CD4-positive, alpha-beta T cell treated with Interleukin-15 for 1 hour (primary cell): ENCODE measurements around the gene TXLNB.
A peak's percentile ranks its signal among the peaks of the same experiment; 100 is the strongest.

Experiments used
- DNase-seq: peaks from one replicate; pipeline ENCODE4 v3.0.0-alpha.2; 2020

The TXLNB gene

DNA sequence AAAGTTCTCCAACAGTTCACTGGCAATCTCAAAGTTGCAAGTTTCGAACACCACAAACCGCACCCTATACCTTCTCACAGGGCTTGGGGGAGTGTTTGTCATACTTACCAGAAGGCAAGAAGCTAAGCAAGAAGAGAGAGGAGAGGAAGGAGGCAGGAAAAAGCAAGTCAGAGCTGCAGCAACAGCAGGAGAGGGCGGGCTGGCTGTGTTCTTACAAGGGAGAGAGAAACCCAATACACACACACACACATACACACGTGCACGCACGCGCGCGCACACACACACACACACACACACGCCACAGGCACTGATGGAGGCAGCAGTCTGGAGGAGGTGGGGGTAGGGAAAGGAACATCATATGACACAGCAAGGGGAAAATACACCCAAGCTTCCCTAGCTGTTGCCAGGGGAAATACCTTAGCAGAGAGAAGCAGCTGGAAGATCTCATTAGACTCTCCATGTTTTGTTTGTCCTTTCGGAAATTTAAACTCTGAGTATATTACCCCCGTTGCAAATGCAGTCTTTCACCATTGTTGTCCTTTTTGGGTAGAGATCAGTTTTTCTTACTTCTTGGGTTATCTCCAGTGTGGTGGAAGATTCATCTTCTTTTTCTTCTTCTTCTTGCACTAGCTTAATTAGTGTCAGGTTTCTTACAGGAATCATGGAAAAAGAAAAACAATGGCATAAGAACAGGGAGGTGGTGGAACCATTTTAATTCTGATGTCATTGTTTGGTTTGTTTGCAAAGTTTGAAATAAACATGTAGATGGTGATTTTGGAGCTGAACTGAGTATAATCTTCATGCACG is at the start of gene TXLNB:
Gene TXLNB (minus strand): TSS at position 186 of the 807 bp plus-strand sequence. CDS start 3,099 bp downstream, outside the sequence.
- peak; percentile 88 for DNase-seq

DNA sequence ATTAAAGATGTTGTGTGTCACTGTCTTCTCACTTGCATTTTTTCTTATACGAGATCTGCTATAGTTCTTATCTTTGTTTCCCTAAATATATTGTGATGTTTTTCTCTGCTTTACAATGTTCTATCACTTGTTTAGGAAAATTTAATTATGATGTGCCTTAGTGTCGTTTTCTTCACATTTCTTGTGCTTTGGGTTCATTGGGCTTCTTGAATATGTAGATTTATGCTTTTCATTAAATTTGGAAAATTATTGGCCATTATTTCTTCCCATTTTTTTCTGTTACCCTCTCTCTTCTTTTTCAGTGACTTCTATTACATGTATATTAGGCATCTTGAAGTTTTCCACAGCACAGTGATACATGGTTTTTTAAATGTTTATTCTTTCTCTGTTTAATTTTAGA is 49.3 kb upstream of the TXLNB start:
- DNase-seq = no peak

DNA sequence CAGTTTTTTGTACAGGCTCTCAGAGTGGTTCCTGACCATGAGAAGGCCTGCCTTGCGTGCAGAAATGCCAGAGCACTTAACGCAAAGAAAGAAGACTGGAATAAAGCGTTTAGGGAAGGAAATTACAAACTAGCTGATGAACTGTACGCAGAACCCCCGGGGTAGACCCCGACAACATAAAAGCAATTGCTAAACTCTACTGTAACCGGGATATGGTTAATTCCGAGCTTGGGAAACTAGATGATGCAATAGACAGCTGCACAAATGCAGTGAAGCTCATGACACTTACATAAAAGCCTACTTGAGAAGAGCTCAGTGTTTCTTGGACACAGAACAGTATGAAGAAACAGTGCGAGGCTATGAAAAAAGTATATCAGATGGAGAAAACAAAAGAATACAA is 47.0 kb upstream of the TXLNB start:
- no peak for DNase-seq

- DNase-seq = peak; percentile 33
Measured at GRCh38 chr6:139337830-139338229, 46.0 kb upstream of the TXLNB start.

GRCh38 chr6:139337001-139337400 is 45.2 kb upstream of the TXLNB start:
- DNase-seq = no peak

DNA sequence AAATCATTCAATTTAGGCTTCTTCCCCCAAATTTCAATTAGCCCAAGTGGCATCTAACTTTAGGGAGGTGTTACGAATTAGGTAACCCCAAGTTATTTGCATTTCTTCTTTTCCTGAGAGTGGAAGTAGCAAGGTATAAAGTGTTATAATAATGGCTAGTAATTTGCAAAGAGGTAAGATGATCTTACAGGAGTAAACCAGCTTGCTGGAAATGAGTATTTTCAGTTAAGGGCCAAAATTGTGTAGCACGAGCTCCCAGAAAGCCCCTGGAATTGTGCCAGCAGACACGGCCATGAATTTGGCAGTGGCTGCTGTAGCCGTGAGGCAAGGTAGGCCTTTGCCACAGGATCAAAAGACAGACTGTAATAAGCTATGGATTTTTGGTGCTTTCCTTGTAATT is 44.7 kb upstream of the TXLNB start:
- no peak for DNase-seq

GRCh38 chr6:139335447-139336210 is 43.8 kb upstream of the TXLNB start:
- DNase-seq = no peak

DNA sequence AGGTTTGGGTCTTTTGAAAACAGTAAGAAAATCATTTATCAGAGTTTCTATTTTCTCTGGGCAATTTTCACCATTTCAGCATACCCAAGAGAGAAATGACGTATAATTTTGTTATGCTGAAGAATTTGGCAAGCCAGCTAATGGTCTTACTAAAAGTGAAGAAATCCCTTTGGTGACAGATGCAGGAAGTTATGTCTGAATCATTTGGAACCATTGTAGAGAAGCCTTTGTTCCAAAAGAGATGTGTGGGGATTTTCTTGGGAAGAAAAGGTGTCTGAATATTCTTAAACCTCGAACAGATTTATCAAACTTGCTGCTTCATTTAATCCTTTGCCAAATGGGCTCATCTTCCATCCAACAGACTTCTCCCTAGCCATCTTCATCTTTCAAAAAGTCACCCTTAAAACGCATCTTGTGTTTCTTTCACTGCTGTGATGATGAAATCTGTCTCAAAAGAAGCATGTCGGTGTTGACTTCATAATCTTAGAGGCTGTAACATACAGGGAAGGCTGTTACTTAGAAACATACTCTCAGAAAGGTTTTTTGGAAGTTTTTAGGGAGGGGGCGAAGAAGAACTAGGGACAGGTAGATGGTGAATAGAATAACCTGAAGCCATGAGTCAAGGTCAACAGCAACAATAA is 43.1 kb upstream of the TXLNB start:
- DNase-seq = no peak

- no peak for DNase-seq
Measured at GRCh38 chr6:139330826-139331500, 39.2 kb upstream of the TXLNB start.

- no peak for DNase-seq
Measured at GRCh38 chr6:139330306-139330705, 38.5 kb upstream of the TXLNB start.

DNA sequence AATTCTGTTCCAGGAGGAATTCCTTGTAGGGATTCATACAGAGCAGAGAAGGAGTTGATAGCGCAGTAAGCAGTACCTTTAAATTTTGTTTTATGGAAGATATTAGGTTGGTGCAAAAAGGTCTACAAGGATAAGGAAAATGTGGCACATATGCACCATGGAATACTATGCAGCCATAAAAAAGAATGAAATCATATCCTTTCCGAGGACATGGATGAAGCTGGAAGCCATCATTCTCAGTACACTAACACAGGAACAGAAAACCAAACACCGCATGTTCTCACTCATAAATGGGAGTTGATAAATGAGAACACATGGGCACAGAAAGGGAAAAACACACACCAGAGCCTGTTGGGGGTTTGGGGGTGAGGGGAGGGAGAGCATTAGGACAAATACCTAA is 37.4 kb upstream of the TXLNB start:
- DNase-seq = no peak

DNA sequence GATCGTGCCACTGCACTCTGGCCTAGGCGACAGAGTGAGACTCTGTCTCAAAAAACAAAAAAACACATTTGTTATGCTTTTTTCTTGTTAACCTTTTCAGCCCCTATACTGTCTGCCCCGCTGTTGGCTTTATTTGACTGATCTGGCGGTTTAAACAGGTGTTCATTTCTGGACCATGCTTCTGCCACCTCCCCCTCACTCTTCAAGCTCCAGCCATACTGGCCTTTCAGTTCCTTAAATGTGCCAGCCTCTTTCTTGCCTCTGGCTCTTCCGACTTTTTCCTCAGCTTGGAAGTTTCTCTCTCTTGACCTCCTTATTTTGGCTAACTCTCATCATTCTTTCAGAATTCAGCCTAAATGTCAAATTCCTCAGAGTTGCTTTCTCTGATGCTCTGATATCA is 35.2 kb upstream of the TXLNB start:
- DNase-seq = no peak

- DNase-seq = no peak
Measured at GRCh38 chr6:139325686-139326085, 33.9 kb upstream of the TXLNB start.

- no peak for DNase-seq
Measured at GRCh38 chr6:139325125-139325524, 33.3 kb upstream of the TXLNB start.

DNA sequence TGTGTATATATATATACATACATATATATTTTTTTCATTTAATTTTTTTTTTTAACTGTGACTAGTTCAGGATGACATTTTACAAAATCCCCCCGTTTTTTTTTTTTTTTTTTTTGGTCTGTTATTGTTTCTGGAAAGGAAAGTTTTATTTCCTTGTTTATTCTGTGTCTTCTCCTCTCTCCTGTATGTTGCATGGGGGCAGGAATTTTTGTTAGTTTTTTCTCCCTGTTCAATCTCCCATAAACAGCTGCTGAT is 32.4 kb upstream of the TXLNB start:
- no peak for DNase-seq

- peak; percentile 84 for DNase-seq
Measured at GRCh38 chr6:139323511-139324300, 31.9 kb upstream of the TXLNB start.

GRCh38 chr6:139320081-139320480 is 28.3 kb upstream of the TXLNB start:
- no peak for DNase-seq

DNA sequence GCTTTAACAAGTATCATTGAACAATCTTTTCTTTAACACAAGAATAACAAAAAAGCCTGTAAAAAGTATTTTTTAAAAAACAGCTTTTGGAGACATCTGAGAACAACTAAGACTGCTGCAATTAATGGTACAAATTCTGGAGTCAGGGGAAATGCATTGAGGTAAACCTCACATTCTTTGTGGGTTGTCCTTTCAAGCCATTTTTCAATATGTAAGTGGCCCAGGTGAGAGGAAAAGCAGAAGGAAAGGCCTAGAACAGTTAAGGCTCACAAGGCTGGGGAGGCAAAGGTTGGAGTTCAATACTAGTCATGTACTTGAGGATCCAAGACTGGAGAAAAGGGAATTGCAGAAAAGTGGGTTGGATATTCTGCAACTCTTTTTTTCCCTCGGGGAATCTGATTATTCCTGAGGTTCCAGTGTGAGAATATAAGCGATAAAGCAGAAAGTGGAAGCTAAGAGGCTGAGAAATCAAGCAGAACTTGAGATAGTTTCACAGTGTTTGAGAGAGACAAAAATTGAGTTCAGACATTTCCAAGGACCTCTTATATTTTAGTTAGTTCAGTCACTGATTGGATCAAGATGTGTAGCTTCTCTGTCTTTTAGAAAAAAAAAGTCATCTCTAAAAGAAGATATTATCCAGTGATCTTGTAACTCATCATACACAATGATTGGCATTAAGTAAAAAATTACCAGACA is 25.0 kb upstream of the TXLNB start:
- no peak for DNase-seq

GRCh38 chr6:139313784-139314545 is 22.2 kb upstream of the TXLNB start:
- DNase-seq = no peak

GRCh38 chr6:139313229-139313628 is 21.4 kb upstream of the TXLNB start:
- DNase-seq = no peak

GRCh38 chr6:139311831-139312230 is 20.0 kb upstream of the TXLNB start:
- no peak for DNase-seq
